Fibroblast of gingiva (primary cell): ENCODE results near the gene PGAM4.
"Not testable (repeated sequence)": the region's sequence is repeated elsewhere in the genome, so short reads cannot be mapped to it uniquely, and the experiment has no call there.

Experiments
- DNase-seq: peaks from one replicate; pipeline ENCODE4 v3.0.0-alpha.2; 2011; ENCODE audit warnings: low read depth

PGAM4 gene

DNA sequence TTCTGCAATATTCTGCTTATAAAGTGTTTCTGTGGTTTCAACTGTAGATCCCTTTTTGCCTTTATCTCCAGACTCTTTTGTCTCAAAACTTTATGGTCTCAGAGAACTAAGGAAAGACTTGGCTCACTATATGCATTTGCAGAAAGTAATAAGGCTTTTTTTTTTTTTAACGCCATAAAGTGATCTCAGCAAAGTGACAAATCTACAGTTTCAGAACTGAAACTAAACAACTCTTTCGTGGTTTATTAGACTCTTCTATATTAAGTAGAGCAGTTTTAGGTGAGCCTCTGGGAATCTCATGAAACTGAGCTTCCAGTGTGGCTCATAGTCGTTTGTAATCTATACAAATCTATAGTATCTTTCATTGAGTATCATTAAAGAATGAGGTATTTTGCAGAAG is 43.7 kb downstream of the PGAM4 start:
- no peak for DNase-seq

DNA sequence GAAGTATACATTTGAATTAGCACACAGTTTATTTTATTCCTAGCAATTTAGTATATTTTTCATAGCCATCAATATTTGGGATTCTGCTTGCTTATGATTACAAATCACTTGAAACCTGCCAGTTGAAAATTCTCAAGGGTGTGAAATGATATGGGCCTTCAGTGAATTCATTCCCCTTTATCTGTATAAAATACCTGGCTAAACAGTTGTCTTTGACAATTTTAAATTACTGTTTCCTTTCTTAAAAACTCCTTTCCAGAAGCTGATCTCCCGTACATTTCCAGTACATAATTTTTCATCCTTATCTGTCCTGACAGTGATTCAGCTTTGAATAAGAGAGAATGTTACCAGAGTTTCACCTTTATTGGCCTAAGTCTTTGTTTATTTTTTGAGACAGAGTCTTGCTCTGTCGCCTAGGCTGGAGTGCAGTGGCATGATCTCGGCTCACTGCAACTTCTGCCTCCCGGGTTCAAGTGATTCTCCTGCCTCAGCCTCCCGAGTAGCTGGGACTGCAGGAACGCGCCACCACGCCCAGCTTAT is 45.0 kb downstream of the PGAM4 start:
- no peak for DNase-seq

DNA sequence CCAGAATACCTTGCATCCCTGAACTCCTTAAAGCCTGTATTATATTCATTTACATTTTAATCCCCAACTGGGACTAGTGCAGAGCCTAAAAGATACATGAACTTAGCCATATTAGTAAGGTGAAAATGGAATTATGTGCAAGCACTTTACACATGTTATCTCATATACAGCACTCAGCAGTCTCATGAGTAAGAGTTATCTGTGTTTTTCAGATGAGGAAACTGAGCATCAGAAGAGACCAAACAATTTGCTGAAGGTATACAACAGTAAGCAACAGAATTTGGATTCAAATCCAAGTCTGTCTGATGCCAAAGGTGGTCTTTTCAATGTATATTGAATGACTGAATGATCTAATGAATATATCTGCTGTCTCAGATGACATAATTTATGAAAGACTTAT is 46.7 kb downstream of the PGAM4 start:
- DNase-seq, result no peak

DNA sequence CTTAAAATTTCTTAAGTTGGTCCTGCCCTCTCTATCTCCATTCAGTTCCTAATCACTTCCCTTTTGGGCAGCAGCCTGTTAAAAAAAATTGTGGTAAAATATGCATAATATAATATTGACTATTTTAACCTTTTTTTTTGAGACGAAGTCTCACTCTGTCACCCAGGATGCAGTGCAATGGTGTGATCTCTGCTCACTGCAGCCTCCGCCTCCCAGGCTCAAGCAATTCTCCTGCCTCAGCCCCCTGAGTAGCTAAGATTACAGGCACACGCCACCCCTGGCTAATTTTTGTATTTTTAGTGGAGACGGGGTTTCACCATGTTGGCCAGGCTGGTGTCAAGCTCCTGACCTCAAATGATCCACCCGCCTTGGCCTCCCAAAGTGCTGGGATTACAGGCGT is 50.1 kb downstream of the PGAM4 start:
- DNase-seq, result not testable (repeated sequence)

DNA sequence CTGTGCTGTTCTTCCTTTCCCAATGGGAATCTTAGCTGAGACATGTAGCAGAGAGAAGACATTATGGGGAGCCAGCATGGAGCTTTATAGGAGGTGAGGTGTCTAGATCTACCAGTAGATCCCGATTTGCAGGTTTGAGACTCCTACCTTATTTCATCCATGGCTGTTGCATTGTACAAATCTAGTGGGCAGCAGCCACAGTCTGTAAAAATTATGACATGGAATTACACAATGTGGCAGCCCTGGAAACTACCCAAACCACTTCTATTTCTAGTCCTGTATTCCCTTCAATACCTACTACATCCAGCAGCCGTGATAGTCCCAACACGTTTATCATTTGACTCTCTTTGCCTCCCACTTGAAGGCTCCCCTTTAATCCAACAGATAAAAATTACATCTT is 50.9 kb downstream of the PGAM4 start:
- DNase-seq, result peak; percentile 18
